Measurements from ENCODE around the gene ILK. TPM values are rescaled to one million over a fixed set of nuclear protein-coding genes. Genes with fewer than 3 reads are reported as not detected.
A peak's percentile ranks its signal among the peaks of the same experiment; 100 is the strongest.

Gene ILK
- total and polyA plus RNA-seq, 2 of the 13 experiments (the other 11 are each of a cell fraction or from before 2014, with no cell fraction given) = 70.3 to 108 TPM

GRCh38 chr11:6603287-6604080, at the start of gene ILK, which contains the start of gene RRP8 (continued):
- TF ChIP-seq HNF1A (IDR thresholded peaks at IDR 0.05; ENCODE audit: low read depth) (peak; percentile 34; the same call in 1 of the 2 replicates), HNF1A (CRISPR knock-in tag; IDR thresholded peaks at IDR 0.05; ENCODE audit: borderline replicate concordance) (peak; percentile 90), ZNF530 (CRISPR knock-in tag; IDR thresholded peaks at IDR 0.05; ENCODE audit: low read depth) (no peak), PAXIP1 (CRISPR knock-in tag; conservative IDR thresholded peaks at IDR 0.05) (peak; percentile 50; the same call in 1 of the 2 replicates), NFYC (CRISPR knock-in tag; IDR thresholded peaks at IDR 0.05) (no peak; the same call in 1 of the 2 replicates), ZNF644 (CRISPR knock-in tag; IDR thresholded peaks at IDR 0.05; ENCODE audit: low read depth) (no peak), ZNF577 (CRISPR knock-in tag; IDR thresholded peaks at IDR 0.05; ENCODE audit: borderline replicate concordance, low read depth) (no peak), ZBTB25 (CRISPR knock-in tag; IDR thresholded peaks at IDR 0.05) (peak; percentile 86; the same call in 1 of the 2 replicates), PLRG1 (conservative IDR thresholded peaks at IDR 0.05) (no peak), HMGXB3 (CRISPR knock-in tag; IDR thresholded peaks at IDR 0.05; ENCODE audit: borderline replicate concordance) (peak; percentile 86; the same call in 1 of the 2 replicates), ZNF572 (CRISPR knock-in tag; IDR thresholded peaks at IDR 0.05) (peak; percentile 94; the same call in 1 of the 2 replicates), EHMT2 (IDR thresholded peaks at IDR 0.05; ENCODE audit: borderline replicate concordance, low read depth, low read length) (no peak)
